OCI-LY1 (cell line): ENCODE measurements around the gene HOXA3.

ENCODE experiments used
- CTCF ChIP-seq: fragments of 200-600 bp; sonication (generic), shearing (Covaris generic); IDR thresholded peaks from 2 replicates; pipeline ENCODE4 v1.5.1; 2017; ENCODE audit warnings: mild to moderate bottlenecking, antibody characterized with exemption, low read length, moderate library complexity, mixed read lengths
- EZH2 ChIP-seq: fragments of 200-600 bp; sonication (generic), shearing (Covaris generic); IDR thresholded peaks from 2 replicates; pipeline ENCODE4 v1.8.0; 2017; ENCODE audit warnings: borderline replicate concordance, mixed run types, mild to moderate bottlenecking, antibody characterized with exemption, low read length, moderate library complexity, mixed read lengths

- no peak for TF ChIP-seq CTCF
- TF ChIP-seq EZH2, result no peak
Observed at GRCh38 chr7:27176962-27177794, 24.8 kb upstream of the HOXA3 start.
